ENCODE measurements around the gene NAP1L4.
"Not testable (repeated sequence)": the region's sequence is repeated elsewhere in the genome, so short reads cannot be mapped to it uniquely, and the experiment has no call there.

NAP1L4 gene

GRCh38 chr11:2944530-2944929, 47.6 kb downstream of the NAP1L4 start:
- no peak for DNase-seq (ENCODE audit: low read depth)
- TF ChIP-seq CTCF (conservative IDR thresholded peaks at IDR 0.05; ENCODE audit: low read depth, low read length): no peak
- no peak overlapping the region for H3K4me3 ChIP-seq (ENCODE audit: low read depth, low read length)

GRCh38 chr11:2943711-2944118, 48.4 kb downstream of the NAP1L4 start:
- no peak for DNase-seq (ENCODE audit: low read depth)
- no peak overlapping the region for H3K4me3 ChIP-seq (ENCODE audit: low read depth, low read length)
- no peak for TF ChIP-seq CTCF (conservative IDR thresholded peaks at IDR 0.05; ENCODE audit: low read depth, low read length)

GRCh38 chr11:2942872-2943710, 49.0 kb downstream of the NAP1L4 start:
- no peak for TF ChIP-seq CTCF (conservative IDR thresholded peaks at IDR 0.05; ENCODE audit: low read depth, low read length)
- H3K4me3 ChIP-seq (ENCODE audit: low read depth, low read length): no peak overlapping the region
- no peak for DNase-seq (ENCODE audit: low read depth)

- TF ChIP-seq CTCF (conservative IDR thresholded peaks at IDR 0.05; ENCODE audit: low read depth, low read length): no peak
- no peak for DNase-seq (ENCODE audit: low read depth)
Observed at GRCh38 chr11:2942447-2942846, 49.7 kb downstream of the NAP1L4 start.

GRCh38 chr11:2940921-2941821, 51.0 kb downstream of the NAP1L4 start:
- DNase-seq (ENCODE audit: low read depth): no peak
- TF ChIP-seq CTCF (conservative IDR thresholded peaks at IDR 0.05; ENCODE audit: low read depth, low read length): no peak
- no peak overlapping the region for H3K4me3 ChIP-seq (ENCODE audit: low read depth, low read length)

More at GRCh38 chr11:2942447-2942846, 49.7 kb downstream of the NAP1L4 start:
- no peak overlapping the region for H3K4me3 ChIP-seq (ENCODE audit: low read depth, low read length)

- DNase-seq (ENCODE audit: low read depth): peak; percentile 33
- H3K4me3 ChIP-seq (ENCODE audit: low read depth, low read length): no peak overlapping the region
- no peak for TF ChIP-seq CTCF (conservative IDR thresholded peaks at IDR 0.05; ENCODE audit: low read depth, low read length)
Observed at GRCh38 chr11:2940147-2940920, 51.8 kb downstream of the NAP1L4 start.

DNA sequence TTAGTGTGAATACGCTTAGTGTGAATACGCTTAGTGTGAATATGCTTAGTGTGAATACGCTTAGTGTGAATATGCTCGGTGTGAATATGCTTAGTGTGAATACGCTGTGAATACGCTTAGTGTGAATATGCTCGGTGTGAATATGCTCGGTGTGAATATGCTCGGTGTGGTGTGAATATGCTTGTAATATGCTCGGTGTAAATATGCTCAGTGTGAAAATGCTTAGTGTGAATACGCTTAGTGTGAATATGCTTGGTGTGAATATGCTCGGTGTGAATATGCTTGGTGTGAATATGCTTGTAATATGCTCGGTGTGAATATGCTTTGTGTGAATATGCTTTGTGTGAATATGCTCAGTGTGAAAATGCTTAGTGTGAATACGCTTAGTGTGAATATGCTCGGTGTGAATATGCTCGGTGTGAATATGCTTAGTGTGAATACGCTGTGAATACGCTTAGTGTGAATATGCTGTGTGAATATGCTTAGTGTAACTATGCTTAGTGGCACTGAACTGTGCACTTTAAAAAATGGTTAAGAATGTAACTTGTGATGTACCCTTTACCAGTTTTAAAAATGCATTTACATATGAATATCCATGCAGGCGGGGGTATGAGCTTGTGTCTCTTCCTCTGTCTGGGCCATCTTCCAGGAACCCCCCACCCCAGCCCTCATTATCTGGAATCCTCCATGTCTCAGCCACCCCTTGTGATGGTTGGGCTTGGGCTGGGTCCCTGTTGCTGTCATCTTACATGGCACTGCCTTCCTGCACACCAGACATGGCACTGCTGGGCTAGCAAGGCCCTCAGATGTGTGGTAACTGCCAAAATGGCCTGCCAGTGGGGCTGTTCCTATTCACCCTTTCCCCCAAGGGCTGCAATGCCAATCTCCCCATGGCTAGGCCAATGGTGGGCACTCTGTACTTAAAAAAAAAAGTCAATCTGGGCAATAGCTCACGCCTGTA, 53.4 kb downstream of the NAP1L4 start:
- not testable (repeated sequence) for DNase-seq (ENCODE audit: low read depth)

DNA sequence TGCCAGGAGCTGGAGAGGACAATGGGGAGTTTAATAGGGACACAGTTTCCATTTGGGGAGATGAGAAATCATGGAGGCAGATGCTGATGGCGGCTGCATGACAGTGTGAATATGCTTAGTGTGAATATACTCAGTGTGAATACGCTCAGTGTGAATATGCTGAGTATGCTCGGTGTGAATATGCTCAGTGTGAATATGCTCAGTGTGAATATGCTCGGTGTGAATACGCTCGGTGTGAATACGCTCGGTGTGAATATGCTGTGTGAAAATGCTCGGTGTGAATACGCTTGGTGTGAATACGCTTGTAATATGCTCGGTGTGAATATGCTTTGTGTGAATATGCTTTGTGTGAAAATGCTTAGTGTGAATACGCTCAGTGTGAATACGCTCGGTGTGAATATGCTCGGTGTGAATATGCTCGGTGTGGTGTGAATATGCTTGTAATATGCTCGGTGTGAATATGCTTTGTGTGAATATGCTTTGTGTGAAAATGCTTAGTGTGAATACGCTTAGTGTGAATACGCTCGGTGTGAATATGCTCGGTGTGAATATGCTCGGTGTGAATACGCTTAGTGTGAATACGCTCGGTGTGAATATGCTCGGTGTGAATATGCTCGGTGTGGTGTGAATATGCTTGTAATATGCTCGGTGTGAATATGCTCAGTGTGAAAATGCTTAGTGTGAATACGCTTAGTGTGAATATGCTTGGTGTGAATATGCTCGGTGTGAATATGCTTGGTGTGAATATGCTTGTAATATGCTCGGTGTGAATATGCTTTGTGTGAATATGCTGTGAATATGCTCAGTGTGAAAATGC, 54.3 kb downstream of the NAP1L4 start:
- not testable (repeated sequence) for DNase-seq (ENCODE audit: low read depth); H3K4me3 ChIP-seq (ENCODE audit: low read depth, low read length)

More for the DNA sequence above, 53.4 kb downstream of the NAP1L4 start:
- H3K4me3 ChIP-seq (ENCODE audit: low read depth, low read length): not testable (repeated sequence)
